ENCODE measurements around the gene AWAT1.
A peak's percentile ranks its signal among the peaks of the same experiment; 100 is the strongest.

- TF ChIP-seq POLR2AphosphoS5 (IDR thresholded peaks at IDR 0.05) = no peak
- TF ChIP-seq, protein P1, sequence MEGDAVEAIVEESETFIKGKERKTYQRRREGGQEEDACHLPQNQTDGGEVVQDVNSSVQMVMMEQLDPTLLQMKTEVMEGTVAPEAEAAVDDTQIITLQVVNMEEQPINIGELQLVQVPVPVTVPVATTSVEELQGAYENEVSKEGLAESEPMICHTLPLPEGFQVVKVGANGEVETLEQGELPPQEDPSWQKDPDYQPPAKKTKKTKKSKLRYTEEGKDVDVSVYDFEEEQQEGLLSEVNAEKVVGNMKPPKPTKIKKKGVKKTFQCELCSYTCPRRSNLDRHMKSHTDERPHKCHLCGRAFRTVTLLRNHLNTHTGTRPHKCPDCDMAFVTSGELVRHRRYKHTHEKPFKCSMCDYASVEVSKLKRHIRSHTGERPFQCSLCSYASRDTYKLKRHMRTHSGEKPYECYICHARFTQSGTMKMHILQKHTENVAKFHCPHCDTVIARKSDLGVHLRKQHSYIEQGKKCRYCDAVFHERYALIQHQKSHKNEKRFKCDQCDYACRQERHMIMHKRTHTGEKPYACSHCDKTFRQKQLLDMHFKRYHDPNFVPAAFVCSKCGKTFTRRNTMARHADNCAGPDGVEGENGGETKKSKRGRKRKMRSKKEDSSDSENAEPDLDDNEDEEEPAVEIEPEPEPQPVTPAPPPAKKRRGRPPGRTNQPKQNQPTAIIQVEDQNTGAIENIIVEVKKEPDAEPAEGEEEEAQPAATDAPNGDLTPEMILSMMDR (IDR thresholded peaks at IDR 0.05; ENCODE audit: poor library complexity, severe bottlenecking) = peak; percentile 21
These were observed 37.3 kb upstream of the AWAT1 start for GRCh38 chrX:70196961-70197720.

All from neural cell (in vitro differentiated cells).